Skeletal muscle tissue (tissue), 4 donors: ENCODE measurements around the gene HPD. TPM values are rescaled to one million over a fixed set of nuclear protein-coding genes. Genes with fewer than 3 reads are reported as not detected.
"Not testable (repeated sequence)": the region's sequence is repeated elsewhere in the genome, so short reads cannot be mapped to it uniquely, and the experiment has no call there.

Experiments used
- H3K27ac ChIP-seq: one replicate; pipeline ENCODE4 v1.7.0; 2013; ENCODE audit warnings: mild to moderate bottlenecking, low read depth, low read length, inconsistent platforms
- H3K27me3 ChIP-seq, 3 donors: one replicate each; pipeline ENCODE4 v1.7.0; 2013; ENCODE audit warnings: low read length in 3 of 3; ENCODE audit not compliant: control insufficient read depth in 3 of 3, insufficient read depth in 3 of 3
- H3K36me3 ChIP-seq, 3 donors: one replicate each; pipeline ENCODE4 v1.7.0; 2013; ENCODE audit warnings: low read length in 3 of 3; ENCODE audit not compliant: control insufficient read depth in 3 of 3, insufficient read depth in 3 of 3
- H3K4me1 ChIP-seq, 3 donors: one replicate each; pipeline ENCODE4 v1.7.0; 2013; ENCODE audit warnings: low read length in 3 of 3, mild to moderate bottlenecking in 3 of 3; ENCODE audit not compliant: control insufficient read depth in 3 of 3, insufficient read depth in 3 of 3
- H3K4me3 ChIP-seq, 3 donors: one replicate each; pipeline ENCODE4 v1.7.0; 2013; ENCODE audit warnings: low read length in 3 of 3
- H3K9ac ChIP-seq, 3 donors: one replicate each; pipeline ENCODE4 v1.7.0; 2013; ENCODE audit warnings: low read length in 3 of 3, mild to moderate bottlenecking in 3 of 3, moderate library complexity in 2 of 3, low read depth in 1 of 3
- H3K9me3 ChIP-seq, 3 donors: one replicate each; pipeline ENCODE4 v1.7.0; 2013; ENCODE audit warnings: low read length in 3 of 3; ENCODE audit not compliant: control insufficient read depth in 3 of 3
- total RNA-seq: library from RNA; depleted of rRNA; stranded (reverse); fragments of >200 nt; gene quantifications from one replicate; pipeline ENCODE4 v1.2.3, GENCODE V29; 2014
- donor health status: Osteomylitis.

HPD gene
- total RNA-seq, 1 donor from 2014 or later: not detected

DNA sequence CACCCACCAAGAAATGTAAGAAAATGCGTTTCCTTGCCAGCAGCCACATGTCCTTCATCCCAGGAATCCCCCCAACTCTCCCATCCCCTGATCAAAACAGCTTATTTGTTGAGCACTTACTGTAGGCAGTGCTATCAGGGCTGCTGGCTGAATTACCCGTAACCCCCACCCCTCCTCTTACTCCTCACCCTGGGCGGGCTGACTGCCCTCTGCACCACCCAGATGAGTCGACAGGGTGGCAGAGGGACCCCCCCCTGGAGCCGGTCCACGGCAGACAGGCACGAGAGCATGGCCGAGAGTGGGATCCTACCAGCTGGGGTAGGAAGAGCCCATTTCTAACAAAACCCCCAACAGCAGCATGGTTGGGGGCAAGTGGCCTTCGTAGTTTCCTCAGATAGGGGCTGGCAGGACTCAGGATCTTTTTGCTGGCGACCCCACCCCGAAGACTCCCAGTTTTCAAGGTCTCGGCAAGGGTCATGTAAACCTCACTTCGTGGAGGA lies 64.1 kb downstream of the HPD start:
- no peaks in the 10 kb centered on the region for H3K27me3 ChIP-seq
- peaks cover 62 to 83% (median 69%) of the 10 kb centered on the region in 3 donors for H3K4me1 ChIP-seq
- no peaks in the 10 kb centered on the region for H3K9me3 ChIP-seq
- H3K4me3 ChIP-seq: peak overlapping the region; percentile 57 to 83 (median 77)
- peak overlapping the region in 2 of 3 donors; percentile 50 to 78 for H3K9ac ChIP-seq
- peak overlapping the region; percentile 100 for H3K27ac ChIP-seq
- H3K36me3 ChIP-seq: peaks cover 5 to 7% (median 6%) of the 10 kb centered on the region in 3 donors

DNA sequence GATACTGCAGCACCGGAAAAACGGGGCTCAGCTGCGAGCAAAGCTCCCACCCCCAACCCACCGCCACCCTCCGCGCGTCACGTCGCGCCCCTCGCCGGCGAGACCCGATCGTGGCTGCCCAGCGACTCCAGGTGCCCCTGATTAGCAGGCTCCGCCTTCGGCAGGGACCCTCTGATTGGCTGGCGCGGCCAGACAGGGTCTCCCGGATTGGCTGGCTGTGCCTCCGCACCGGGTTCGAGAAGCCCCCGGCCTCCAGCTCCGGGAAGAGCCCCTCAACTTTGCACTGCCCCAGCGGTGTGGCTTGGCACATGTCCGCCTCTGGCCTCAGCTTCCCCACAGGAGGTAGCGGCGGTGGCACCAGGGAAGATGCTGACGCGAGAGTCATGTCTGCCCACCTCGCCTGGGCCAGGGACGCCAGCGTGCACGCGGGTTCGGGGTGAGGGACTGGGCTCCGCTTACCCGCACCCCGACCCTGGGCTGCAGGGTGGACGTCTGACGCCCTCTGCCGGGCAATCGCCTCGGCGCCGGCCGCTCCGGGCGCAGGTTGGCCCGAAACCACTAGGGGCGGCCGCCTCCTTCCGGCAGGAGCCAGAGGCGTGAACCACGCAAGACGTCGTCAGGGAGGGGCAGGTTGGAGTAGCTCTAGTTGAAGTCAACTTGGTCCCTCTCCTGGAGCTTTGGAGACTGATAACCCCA lies 64.7 kb downstream of the HPD start:
- Histone ChIP-seq H3K9me3 (no peaks in the 10 kb centered on the region), H3K27me3 (no peaks in the 10 kb centered on the region), H3K9ac (peak overlapping the region; percentile 43 to 79 (median 64)), H3K4me3 (peak overlapping the region; percentile 71 to 83 (median 77)), H3K36me3 (peaks cover 5 to 7% (median 6%) of the 10 kb centered on the region in 3 donors), H3K27ac (peak overlapping the region; percentile 100), H3K4me1 (peaks cover 57 to 79% (median 69%) of the 10 kb centered on the region in 3 donors)

DNA sequence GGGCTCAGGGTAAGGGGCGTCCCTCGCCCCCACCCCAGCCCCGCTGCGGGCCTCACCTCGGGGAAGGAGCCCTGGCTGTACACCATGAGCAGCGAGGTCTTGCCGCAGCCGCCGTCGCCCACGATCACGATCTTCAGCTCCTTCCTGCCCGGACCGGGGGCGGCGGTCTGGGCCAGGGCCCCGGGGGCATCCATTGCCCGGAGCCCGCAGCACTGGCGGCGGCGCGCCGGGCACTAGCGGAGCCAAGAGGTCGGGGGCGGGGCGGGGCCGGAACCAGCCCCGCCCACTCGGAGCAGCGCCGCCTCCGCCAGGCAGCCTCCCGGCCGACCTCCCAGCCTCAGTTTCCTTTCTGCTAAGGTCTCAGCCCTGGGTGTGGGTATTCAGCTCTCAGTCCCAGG lies 65.2 kb downstream of the HPD start, which contains the start of gene RHOF:
Gene RHOF (minus strand): TSS at position 249 of the 398 bp plus-strand sequence. CDS start 55 bp downstream, at position 194.
- Histone ChIP-seq H3K9ac (peak within 1 kb of the TSS; percentile 43 to 79 (median 64)), H3K27ac (peak within 1 kb of the TSS; percentile 100), H3K27me3 (no peaks in the 10 kb centered on the region), H3K36me3 (peaks cover 5 to 7% (median 6%) of the 10 kb centered on the region in 3 donors), H3K4me3 (peak within 1 kb of the TSS; percentile 71 to 83 (median 77)), H3K9me3 (no peaks in the 10 kb centered on the region), H3K4me1 (peaks cover 52 to 76% (median 69%) of the 10 kb centered on the region in 3 donors)

- Histone ChIP-seq H3K9me3 (no peaks in the 10 kb centered on the region), H3K27ac (no peak overlapping the region), H3K36me3 (peaks cover 5 to 7% (median 6%) of the 10 kb centered on the region in 3 donors), H3K9ac (peak overlapping the region in 1 of 3 donors; percentile 79), H3K4me3 (no peak overlapping the region), H3K4me1 (peaks cover 46 to 71% (median 63%) of the 10 kb centered on the region in 3 donors), H3K27me3 (no peaks in the 10 kb centered on the region)
Observed at GRCh38 chr12:121792607-121793439, 65.8 kb downstream of the HPD start.

DNA sequence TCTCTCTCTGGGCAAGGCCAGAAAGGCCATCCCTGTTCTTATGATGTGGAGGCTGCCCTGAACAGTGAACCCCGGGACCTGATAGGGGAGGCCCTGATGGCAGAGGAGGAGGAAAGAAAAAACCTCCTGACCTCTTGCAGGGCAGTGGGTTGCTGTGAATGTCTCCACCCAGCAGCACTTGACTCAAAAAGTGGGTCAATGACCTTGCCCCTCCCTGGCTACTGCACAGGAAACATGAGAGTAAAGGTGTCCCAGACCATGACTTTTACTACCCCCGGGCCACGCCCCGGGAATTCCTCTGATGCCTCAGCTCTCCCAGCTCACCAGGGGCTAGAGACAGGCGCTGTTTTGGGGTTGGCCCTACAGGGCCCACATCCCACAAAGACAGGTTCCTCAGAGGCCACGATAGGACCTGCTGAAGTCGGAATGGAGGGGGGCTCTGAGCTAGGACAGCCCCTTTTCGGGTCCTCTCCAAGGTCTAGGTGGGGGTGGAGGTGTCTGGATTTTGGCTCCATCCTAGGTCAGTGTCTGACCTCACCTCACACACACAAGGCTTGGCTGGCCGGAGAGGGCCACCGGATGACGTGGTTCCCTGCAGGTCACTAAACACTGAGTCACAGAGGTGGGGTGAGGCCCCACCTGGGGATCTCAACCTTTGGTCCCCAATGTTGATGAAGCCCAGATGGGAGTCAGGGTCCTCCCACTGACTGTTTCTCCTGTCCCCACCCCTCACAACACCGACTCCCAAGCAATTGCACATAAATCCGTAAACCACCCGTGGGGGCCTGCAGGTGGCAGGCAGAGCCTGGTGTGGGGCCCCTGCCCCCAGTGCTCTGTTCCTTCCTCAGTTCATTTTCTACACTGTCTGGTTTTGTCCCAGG lies 66.7 kb downstream of the HPD start:
- H3K9ac ChIP-seq: peak overlapping the region in 1 of 3 donors; percentile 16
- no peak overlapping the region for H3K4me3 ChIP-seq
- H3K9me3 ChIP-seq: no peaks in the 10 kb centered on the region
- H3K27ac ChIP-seq: no peak overlapping the region
- peaks cover 37 to 66% (median 54%) of the 10 kb centered on the region in 3 donors for H3K4me1 ChIP-seq
- H3K36me3 ChIP-seq: peaks cover 5 to 7% (median 6%) of the 10 kb centered on the region in 3 donors
- H3K27me3 ChIP-seq: no peaks in the 10 kb centered on the region

- peaks cover 25 to 56% (median 43%) of the 10 kb centered on the region in 3 donors for H3K4me1 ChIP-seq
- H3K27ac ChIP-seq, H3K9me3 ChIP-seq, H3K36me3 ChIP-seq, H3K9ac ChIP-seq, H3K27me3 ChIP-seq, H3K4me3 ChIP-seq: not testable (repeated sequence)
Observed at GRCh38 chr12:121790785-121791184, 67.9 kb downstream of the HPD start.

- Histone ChIP-seq H3K4me3 (no peak overlapping the region), H3K4me1 (peaks cover 18 to 49% (median 36%) of the 10 kb centered on the region in 3 donors), H3K36me3 (peaks cover 0 to under 1% (median 0%) of the 10 kb centered on the region in 3 donors), H3K27ac (peak overlapping the region; percentile 30), H3K27me3 (no peaks in the 10 kb centered on the region), H3K9me3 (no peaks in the 10 kb centered on the region), H3K9ac (peak overlapping the region in 1 of 3 donors; percentile 20)
Observed at GRCh38 chr12:121789800-121790728, 68.6 kb downstream of the HPD start.
